GM10266 (cell line): ENCODE results near the gene XPR1.
"Not testable (repeated sequence)": the region's sequence is repeated elsewhere in the genome, so short reads cannot be mapped to it uniquely, and the experiment has no call there.

Experiments used
- DNase-seq: peaks from one replicate; pipeline ENCODE4 v3.0.0; 2012; ENCODE audit errors: extremely low spot score
- TF ChIP-seq, protein P1 (sequence below): IDR thresholded peaks from 2 replicates; pipeline ENCODE4 v1.5.1; 2012; ENCODE audit warnings: mild to moderate bottlenecking, low read depth; ENCODE audit not compliant: control insufficient read depth, insufficient read depth; ENCODE audit errors: missing control alignments

XPR1 gene

GRCh38 chr1:180722586-180722985 is 90.8 kb downstream of the XPR1 start:
- no peak for DNase-seq

DNA sequence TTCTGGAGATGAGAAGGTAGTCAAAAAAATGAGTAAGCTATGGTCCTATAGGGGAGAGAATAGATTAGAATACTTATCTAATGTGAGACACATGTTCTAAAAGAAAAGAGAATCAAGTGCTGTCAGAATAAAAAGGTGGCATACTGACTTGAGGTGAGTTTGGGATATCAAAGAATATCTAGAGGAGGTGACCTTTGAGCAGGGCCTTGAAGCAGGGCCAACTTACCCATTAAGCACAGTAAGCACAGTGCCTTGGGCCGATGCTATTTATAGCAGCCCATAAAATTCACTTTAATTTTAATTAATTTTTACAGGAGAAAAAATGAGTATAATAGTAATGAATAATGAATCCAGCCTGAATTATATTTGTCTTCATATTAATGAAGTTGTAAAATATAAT is 92.2 kb downstream of the XPR1 start:
- TF ChIP-seq, protein P1, sequence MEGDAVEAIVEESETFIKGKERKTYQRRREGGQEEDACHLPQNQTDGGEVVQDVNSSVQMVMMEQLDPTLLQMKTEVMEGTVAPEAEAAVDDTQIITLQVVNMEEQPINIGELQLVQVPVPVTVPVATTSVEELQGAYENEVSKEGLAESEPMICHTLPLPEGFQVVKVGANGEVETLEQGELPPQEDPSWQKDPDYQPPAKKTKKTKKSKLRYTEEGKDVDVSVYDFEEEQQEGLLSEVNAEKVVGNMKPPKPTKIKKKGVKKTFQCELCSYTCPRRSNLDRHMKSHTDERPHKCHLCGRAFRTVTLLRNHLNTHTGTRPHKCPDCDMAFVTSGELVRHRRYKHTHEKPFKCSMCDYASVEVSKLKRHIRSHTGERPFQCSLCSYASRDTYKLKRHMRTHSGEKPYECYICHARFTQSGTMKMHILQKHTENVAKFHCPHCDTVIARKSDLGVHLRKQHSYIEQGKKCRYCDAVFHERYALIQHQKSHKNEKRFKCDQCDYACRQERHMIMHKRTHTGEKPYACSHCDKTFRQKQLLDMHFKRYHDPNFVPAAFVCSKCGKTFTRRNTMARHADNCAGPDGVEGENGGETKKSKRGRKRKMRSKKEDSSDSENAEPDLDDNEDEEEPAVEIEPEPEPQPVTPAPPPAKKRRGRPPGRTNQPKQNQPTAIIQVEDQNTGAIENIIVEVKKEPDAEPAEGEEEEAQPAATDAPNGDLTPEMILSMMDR: no peak
- DNase-seq: no peak

More at GRCh38 chr1:180722586-180722985, 90.8 kb downstream of the XPR1 start:
- TF ChIP-seq, protein P1: no peak

DNA sequence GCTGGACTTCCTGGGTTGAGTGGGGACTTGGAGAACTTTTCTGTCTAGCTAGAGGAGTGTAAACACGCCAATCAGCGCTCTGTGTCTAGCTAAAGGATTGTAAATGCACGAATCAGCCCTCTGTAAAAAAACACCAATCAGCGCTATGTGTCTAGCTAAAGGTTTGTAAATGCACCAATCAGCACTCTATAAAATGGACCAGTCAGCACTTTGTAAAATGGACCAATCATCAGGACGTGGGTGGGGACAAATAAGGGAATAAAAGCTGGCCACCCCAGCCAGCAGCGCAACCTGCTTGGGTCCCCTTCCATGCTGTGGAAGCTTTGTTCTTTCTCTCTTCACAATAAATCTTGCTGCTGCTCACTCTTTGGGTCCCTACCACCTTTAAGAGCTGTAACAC is 94.2 kb downstream of the XPR1 start:
- DNase-seq: not testable (repeated sequence)

GRCh38 chr1:180727751-180728150 is 95.9 kb downstream of the XPR1 start:
- DNase-seq: not testable (repeated sequence)

DNA sequence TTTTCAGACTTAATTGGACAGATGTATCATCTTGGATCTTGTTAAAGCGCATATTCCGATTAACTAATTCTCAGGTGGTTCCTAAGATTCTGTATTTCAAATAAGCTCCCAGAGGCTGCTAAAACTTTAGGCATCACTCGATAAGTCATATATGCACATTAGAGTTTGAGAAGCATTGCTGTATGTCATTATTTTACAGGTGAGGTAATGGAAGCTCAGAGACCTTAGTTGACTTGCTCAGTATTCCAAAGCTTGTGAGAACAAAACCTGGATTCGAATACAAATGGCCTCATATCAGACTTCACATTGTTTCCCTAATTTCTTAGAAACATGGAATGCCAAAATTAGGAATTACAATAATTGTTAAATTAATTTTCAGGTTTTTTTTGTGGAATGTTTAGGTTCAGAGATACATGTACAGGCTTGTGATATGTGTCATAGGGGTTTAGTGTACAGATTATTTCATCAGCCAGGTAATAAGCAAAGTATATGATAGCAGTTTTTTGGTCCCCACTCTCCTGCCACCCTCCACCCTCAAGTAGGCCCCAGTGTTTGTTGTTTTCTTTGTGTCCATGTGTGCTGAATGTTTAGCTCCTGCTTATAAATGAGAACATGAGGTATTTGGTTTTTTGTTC is 96.8 kb downstream of the XPR1 start:
- TF ChIP-seq, protein P1: no peak
- no peak for DNase-seq

GRCh38 chr1:180731131-180731530 is 99.3 kb downstream of the XPR1 start:
- no peak for DNase-seq
- TF ChIP-seq, protein P1: no peak

GRCh38 chr1:180732866-180733265 is 101.0 kb downstream of the XPR1 start:
- no peak for DNase-seq
- TF ChIP-seq, protein P1: no peak

DNA sequence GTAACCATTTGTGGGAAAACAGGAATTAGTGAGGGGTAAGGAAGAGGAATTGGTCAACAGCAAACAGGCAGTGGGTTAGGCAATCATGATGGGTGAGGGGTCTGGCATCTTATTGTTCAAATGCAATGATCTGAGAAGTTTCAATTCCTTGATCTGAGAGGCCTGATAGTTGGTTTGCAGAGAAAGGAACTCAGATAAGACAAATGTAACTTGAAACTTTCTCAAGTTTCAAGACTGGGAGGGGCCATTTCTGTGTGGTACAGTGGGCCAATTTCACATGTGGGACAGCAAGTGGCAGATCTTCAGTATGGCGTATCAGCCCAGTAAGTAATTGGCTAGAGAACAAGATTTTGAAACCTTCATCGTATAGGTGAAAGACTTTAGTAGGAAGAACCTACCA is 102.5 kb downstream of the XPR1 start:
- TF ChIP-seq, protein P1: no peak
- DNase-seq: no peak
